Parathyroid adenoma (tissue), 2 donors: ENCODE results near the gene TSPAN4.

ENCODE experiments used
- H2AFZ ChIP-seq: fragments of 300-600 bp; sonication (generic); one replicate; pipeline ENCODE4 v1.7.0; 2017; ENCODE audit warnings: antibody characterized with exemption, mild to moderate bottlenecking
- H3K27ac ChIP-seq: fragments of 300-600 bp; sonication (generic); one replicate; pipeline ENCODE4 v1.7.0; 2017
- H3K27me3 ChIP-seq: fragments of 300-600 bp; sonication (generic); one replicate; pipeline ENCODE4 v1.7.0; 2017; ENCODE audit warnings: low read length; ENCODE audit not compliant: control insufficient read depth, insufficient read depth
- H3K36me3 ChIP-seq: fragments of 300-600 bp; sonication (generic); one replicate; pipeline ENCODE4 v1.7.0; 2017; ENCODE audit warnings: low read length; ENCODE audit not compliant: control insufficient read depth, insufficient read depth
- H3K4me1 ChIP-seq: fragments of 300-600 bp; sonication (generic); one replicate; pipeline ENCODE4 v1.7.0; 2017; ENCODE audit warnings: control low read depth
- H3K4me2 ChIP-seq: fragments of 300-600 bp; sonication (generic); one replicate; pipeline ENCODE4 v1.7.0; 2017; ENCODE audit warnings: low read length
- H3K4me3 ChIP-seq: fragments of 300-600 bp; sonication (generic); one replicate; pipeline ENCODE4 v1.7.0; 2017; ENCODE audit warnings: low read depth, low read length
- H3K79me2 ChIP-seq: fragments of 300-600 bp; sonication (generic); one replicate; pipeline ENCODE4 v1.7.0; 2017; ENCODE audit warnings: control low read depth
- H3K9ac ChIP-seq: fragments of 300-600 bp; sonication (generic); one replicate; pipeline ENCODE4 v1.7.0; 2017; ENCODE audit warnings: mild to moderate bottlenecking
- H3K9me3 ChIP-seq: fragments of 300-600 bp; sonication (generic); one replicate; pipeline ENCODE4 v1.7.0; 2017; ENCODE audit warnings: low read length; ENCODE audit not compliant: control insufficient read depth
- CTCF ChIP-seq: fragments of 300-600 bp; sonication (generic); IDR thresholded peaks from one replicate; pipeline ENCODE4 v1.7.0; 2017; ENCODE audit warnings: antibody characterized with exemption, mild to moderate bottlenecking
- donor health status: primary hyperparathyroidism.

The TSPAN4 gene

GRCh38 chr11:868394-868793 is 25.7 kb downstream of the TSPAN4 start:
- no peak overlapping the region for H2AFZ ChIP-seq
- H3K4me1 ChIP-seq: no peaks in the 10 kb centered on the region
- TF ChIP-seq CTCF: no peak
- no peaks in the 10 kb centered on the region for H3K79me2 ChIP-seq
- no peaks in the 10 kb centered on the region for H3K27me3 ChIP-seq
- no peak overlapping the region for H3K4me3 ChIP-seq
- H3K36me3 ChIP-seq: no peaks in the 10 kb centered on the region
- H3K9me3 ChIP-seq: no peaks in the 10 kb centered on the region
- no peak overlapping the region for H3K27ac ChIP-seq
- H3K4me2 ChIP-seq: no peak overlapping the region
- H3K9ac ChIP-seq: no peak overlapping the region

- Histone ChIP-seq H3K4me3 (no peak overlapping the region), H3K79me2 (no peaks in the 10 kb centered on the region), H3K27ac (no peak overlapping the region), H2AFZ (no peak overlapping the region), H3K4me1 (no peaks in the 10 kb centered on the region), H3K9me3 (no peaks in the 10 kb centered on the region), H3K36me3 (no peaks in the 10 kb centered on the region), H3K27me3 (no peaks in the 10 kb centered on the region), H3K9ac (no peak overlapping the region), H3K4me2 (no peak overlapping the region)
- no peak for TF ChIP-seq CTCF
Observed at GRCh38 chr11:868802-869201, 26.1 kb downstream of the TSPAN4 start.

GRCh38 chr11:869399-870126 is 26.9 kb downstream of the TSPAN4 start:
- no peaks in the 10 kb centered on the region for H3K9me3 ChIP-seq
- no peaks in the 10 kb centered on the region for H3K27me3 ChIP-seq
- TF ChIP-seq CTCF: no peak
- no peak overlapping the region for H3K27ac ChIP-seq
- H3K4me3 ChIP-seq: no peak overlapping the region
- no peaks in the 10 kb centered on the region for H3K36me3 ChIP-seq
- H3K4me1 ChIP-seq: no peaks in the 10 kb centered on the region
- H3K9ac ChIP-seq: no peak overlapping the region
- H3K4me2 ChIP-seq: no peak overlapping the region
- H3K79me2 ChIP-seq: no peaks in the 10 kb centered on the region
- H2AFZ ChIP-seq: no peak overlapping the region

GRCh38 chr11:870127-870413 is 27.4 kb downstream of the TSPAN4 start:
- H3K4me3 ChIP-seq: no peak overlapping the region
- no peaks in the 10 kb centered on the region for H3K9me3 ChIP-seq
- no peak for TF ChIP-seq CTCF
- no peak overlapping the region for H3K4me2 ChIP-seq
- no peaks in the 10 kb centered on the region for H3K79me2 ChIP-seq
- H3K27ac ChIP-seq: no peak overlapping the region
- H3K9ac ChIP-seq: no peak overlapping the region
- no peaks in the 10 kb centered on the region for H3K27me3 ChIP-seq
- no peaks in the 10 kb centered on the region for H3K36me3 ChIP-seq
- no peaks in the 10 kb centered on the region for H3K4me1 ChIP-seq
- no peak overlapping the region for H2AFZ ChIP-seq

- Histone ChIP-seq H3K4me1 (no peaks in the 10 kb centered on the region), H3K27ac (no peak overlapping the region), H3K79me2 (no peaks in the 10 kb centered on the region), H3K9me3 (no peaks in the 10 kb centered on the region), H2AFZ (no peak overlapping the region), H3K36me3 (no peaks in the 10 kb centered on the region), H3K4me2 (no peak overlapping the region), H3K9ac (no peak overlapping the region), H3K4me3 (no peak overlapping the region), H3K27me3 (no peaks in the 10 kb centered on the region)
- TF ChIP-seq CTCF: no peak
Observed at GRCh38 chr11:870418-870817, 27.8 kb downstream of the TSPAN4 start.
